HTR-8/SVneo (cell line): ENCODE results near the gene EPB41L4B.
A peak's percentile ranks its signal among the peaks of the same experiment; 100 is the strongest.
"Not testable (repeated sequence)": the region's sequence is repeated elsewhere in the genome, so short reads cannot be mapped to it uniquely, and the experiment has no call there.

Experiments
- DNase-seq: peaks from one replicate; pipeline ENCODE4 v3.0.0; 2011; ENCODE audit warnings: low spot score, mixed read lengths; ENCODE audit not compliant: insufficient read length
- FAIRE-seq: peaks from 2 replicates; lab custom pipeline; 2011; peaks lifted over from hg19 to GRCh38; lab: Jason Lieb, UNC

Gene EPB41L4B

DNA sequence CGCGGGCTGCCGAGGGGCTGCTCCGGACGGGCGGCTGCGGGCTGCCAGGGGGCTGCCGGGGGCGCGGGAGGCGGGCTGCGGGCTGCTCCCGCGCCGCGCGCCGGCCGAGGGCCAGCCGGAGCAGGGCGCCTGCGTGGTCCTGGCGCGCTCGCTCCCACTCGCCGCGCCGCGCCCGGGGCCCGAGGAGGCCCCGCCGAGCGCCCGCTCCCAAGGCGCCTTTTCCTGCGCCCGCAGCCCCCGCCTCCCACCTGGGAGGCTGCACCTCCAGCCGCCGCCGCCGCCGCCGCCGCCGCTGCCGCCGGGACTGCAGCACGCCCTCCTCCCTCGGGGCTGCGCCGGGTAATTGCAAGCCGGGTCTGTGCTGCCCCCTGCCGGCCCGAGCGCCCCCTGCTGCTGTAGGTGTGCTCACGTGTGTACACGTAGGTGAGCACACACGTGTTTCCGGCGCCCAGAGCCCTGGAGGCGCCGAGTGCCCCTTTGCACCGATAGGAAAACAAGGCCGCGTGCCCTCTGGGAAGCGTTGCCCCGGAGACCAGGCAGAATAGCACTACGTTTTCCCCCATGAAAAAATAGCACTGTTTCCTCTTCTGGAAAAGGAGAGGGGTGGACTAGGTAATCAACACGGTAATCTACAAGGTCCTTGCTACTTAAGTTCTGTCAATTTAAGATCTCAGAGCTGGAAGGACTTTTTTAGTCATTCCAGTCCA lies at the start of gene EPB41L4B:
Gene EPB41L4B (minus strand): TSS at position 318 of the 707 bp plus-strand sequence. CDS start 613 bp downstream, outside the sequence.
- peak; percentile 96 for FAIRE-seq
- DNase-seq: peak; percentile 87

DNA sequence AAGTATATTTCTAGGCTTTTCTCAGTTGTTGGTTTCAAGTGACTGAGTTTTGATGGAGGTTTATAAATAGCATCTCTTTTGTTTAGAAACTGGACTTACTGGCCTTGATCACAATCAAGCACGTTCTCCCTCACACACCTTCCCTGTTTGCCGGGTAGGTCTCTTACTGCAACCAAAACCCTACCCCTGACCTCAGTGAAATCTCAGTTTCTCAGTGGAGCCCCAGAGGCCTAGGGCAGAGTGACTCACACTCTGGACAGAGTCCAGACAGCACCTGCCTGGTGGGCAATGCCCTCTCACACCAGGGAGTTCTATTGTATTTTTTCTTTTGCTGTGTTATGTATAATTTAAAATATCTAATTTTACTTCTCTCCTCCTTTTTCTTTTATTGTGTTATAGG lies 48.4 kb upstream of the EPB41L4B start:
- FAIRE-seq (no peak), DNase-seq (no peak)

- DNase-seq: no peak
These were observed 39.9 kb upstream of the EPB41L4B start for GRCh38 chr9:109360771-109361170.

DNA sequence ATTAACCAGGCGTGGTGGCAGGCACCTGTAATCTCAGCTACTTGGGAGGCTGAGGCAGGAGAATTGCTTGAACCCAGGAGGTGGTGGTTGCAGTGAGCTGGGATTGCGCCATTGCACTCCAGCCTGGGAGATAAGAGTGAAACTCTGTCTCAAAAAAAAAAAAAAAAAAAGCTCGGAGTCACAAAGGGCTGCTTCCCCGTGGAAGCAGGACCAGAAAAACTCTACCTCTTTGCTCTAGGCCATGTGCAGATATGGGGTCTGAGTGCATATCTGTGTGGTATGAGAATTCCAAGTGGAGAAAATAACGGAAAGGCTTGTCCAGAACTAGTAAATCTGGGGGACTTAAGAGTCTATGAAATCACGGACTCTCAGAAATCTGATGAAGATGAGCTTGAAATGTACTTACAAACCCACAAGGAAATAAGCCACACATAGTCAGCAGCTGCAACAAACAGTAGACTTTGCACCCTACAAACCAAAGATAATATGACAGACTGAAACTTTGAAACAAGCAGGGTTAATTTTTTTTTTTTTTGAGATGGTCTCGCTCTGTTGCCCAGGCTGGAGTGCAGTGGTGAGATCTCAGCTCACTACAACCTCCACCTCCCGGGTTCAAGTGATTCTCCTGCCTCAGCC lies 38.2 kb upstream of the EPB41L4B start:
- not testable (repeated sequence) for FAIRE-seq, DNase-seq

More at GRCh38 chr9:109360771-109361170, 39.9 kb upstream of the EPB41L4B start:
- FAIRE-seq: no peak

- no peak for FAIRE-seq
These were observed 34.9 kb upstream of the EPB41L4B start for GRCh38 chr9:109355564-109356297.

DNA sequence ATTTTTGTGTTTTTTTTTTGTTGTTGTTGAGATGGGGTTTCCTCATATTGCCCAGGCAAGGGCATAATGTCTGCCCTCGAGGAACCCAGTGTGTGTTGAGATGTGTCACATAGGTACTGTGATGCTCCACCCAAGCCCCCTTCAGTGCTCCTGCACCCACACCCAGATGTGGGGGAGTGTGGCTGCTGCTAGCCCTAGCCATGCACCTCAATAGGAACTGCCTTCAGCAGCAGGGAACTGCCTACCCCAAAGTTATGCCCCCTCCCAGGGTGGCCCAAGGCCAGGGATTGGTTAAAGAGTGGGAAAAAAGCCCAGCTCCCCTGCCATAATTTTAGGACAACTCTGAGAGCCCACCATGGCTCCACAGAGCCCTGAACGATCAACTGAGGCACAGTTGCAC lies 33.3 kb upstream of the EPB41L4B start:
- no peak for FAIRE-seq
- DNase-seq: no peak

More at GRCh38 chr9:109355564-109356297, 34.9 kb upstream of the EPB41L4B start:
- no peak for DNase-seq

- DNase-seq (no peak), FAIRE-seq (no peak)
These were observed 30.2 kb upstream of the EPB41L4B start for GRCh38 chr9:109351032-109351431.

DNA sequence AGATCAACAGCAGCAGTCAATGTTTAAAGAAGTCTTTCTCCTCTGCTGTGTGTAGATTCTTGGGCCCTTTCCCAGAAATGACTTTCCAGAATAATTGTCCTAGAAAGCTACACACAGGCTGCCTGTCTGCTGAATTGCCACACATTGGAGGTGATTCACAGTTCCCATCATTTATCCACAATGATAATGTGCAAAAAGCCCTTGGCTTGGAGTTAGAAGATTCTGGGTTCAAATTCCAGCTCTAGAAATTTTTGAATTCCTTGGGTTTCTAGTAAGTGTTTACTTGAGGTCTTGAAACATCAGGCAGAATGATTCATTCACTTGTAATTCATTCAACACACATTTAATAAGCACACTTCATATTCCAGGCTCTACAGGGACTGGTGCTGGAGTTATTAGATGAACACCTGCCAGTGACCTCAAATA lies 28.6 kb upstream of the EPB41L4B start:
- no peak for FAIRE-seq
- peak; percentile 38 for DNase-seq

DNA sequence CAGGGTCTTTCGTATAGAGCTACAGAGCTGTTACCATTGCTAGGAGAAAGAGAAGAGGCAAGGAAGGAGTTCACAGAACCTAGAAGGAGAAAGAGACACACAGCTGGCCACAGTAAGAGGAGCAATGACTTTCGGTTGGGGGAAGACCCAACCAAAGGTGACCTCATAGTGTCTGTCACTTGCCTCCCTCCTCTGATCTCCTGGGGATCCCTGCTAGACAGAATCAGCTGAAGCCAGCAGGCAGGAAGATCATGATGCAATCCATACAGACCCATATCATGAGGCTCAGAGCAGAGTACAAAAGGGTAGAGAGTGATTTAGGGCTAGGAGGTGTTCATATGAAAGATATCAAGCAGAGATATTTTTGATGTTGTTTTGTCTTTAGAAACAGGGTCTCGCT lies 26.0 kb upstream of the EPB41L4B start:
- no peak for DNase-seq
- no peak for FAIRE-seq

GRCh38 chr9:109344866-109345265 lies 24.0 kb upstream of the EPB41L4B start:
- no peak for DNase-seq
- FAIRE-seq: no peak

- DNase-seq (no peak), FAIRE-seq (no peak)
These were observed 22.0 kb upstream of the EPB41L4B start for GRCh38 chr9:109342878-109343277.

GRCh38 chr9:109341561-109341960 lies 20.7 kb upstream of the EPB41L4B start:
- DNase-seq (no peak), FAIRE-seq (no peak)

DNA sequence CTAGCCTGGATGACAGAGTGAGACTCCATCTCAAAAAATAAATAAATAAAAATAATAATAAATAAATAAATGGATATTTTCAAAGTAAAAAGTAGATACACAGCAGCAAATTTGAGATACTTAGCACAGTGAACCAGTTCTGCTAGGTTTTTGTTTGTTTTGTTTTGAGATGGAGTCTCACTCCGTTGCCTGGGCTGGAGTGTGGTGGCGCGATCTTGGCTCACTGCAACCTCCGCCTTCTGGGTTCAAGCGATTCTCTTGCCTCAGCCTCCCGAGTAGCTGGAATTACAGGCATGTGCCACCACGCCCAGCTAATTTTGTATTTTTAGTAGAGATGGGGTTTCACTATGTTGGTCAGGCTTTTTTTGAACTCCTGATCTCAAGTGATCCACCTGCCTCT lies 20.1 kb upstream of the EPB41L4B start:
- not testable (repeated sequence) for FAIRE-seq, DNase-seq

DNA sequence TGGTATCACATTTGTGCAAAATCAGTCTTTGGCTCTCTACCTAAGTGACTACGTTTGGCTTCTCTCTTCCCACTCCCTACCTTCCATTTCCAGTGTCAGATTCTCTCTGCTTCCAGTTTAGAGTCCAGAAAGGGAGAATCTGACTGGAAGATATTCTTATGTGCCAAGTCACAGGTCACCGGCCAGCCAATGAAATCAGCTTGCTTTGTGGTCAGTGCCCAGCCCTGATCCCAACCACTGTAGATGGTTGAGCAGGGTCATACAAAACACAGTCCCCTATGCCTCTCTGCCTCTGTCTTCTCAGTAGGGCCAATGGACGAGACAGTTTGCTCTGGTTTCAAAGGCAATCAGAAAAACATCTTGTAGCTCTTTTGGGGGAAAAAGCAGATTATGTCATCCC lies 15.6 kb upstream of the EPB41L4B start:
- no peak for FAIRE-seq

GRCh38 chr9:109335929-109336328 lies 15.1 kb upstream of the EPB41L4B start:
- FAIRE-seq: no peak
- no peak for DNase-seq

More for the DNA sequence above, 15.6 kb upstream of the EPB41L4B start:
- no peak for DNase-seq

DNA sequence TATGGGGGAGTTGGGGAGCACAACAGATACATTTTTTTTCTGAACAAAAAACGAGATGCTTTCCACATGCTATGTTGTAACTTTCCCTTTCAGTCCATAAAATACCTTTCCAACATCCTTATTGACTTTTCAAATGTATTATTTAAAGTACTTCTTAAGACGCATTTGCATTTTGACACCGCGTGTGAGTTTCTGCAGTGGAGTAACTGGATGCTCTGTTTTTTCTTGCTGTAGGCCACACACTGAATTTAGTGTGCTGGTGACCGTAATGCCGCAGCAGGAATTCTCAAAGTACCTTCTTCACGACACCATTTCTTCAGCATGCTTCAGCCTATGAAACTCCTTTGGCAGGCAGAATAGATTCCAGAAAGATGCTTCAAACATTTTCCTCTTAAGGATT lies 14.3 kb upstream of the EPB41L4B start:
- FAIRE-seq (no peak), DNase-seq (no peak)

- no peak for FAIRE-seq
- DNase-seq: no peak
These were observed 10.5 kb upstream of the EPB41L4B start for GRCh38 chr9:109331353-109331752.

- FAIRE-seq (no peak), DNase-seq (no peak)
These were observed 8.9 kb upstream of the EPB41L4B start for GRCh38 chr9:109329638-109330258.

GRCh38 chr9:109328978-109329637 lies 8.2 kb upstream of the EPB41L4B start:
- no peak for FAIRE-seq
- DNase-seq: no peak

DNA sequence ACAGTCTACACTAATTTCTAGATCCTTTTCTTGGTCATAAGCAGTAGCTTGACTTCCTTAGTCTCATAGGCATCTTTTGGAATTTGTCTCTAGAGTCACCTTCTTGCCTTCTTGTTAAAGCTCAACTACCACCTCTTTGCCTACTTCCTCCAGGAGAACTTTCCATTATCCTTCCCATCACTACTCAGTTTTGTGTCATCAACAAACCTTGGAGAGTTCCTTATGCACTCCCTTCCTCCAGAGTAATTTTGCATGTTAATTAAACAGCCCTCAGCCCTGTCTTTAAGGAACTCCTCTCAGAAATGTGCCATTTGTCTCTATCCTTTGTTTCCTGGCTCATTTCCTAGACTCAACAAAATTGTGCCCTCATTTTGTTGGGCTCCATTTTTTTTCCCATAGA lies 4.2 kb upstream of the EPB41L4B start:
- FAIRE-seq (no peak), DNase-seq (no peak)
